ENCODE measurements around the gene PTPRF.

The PTPRF gene

GRCh38 chr1:43488165-43488564 lies 42.5 kb upstream of the PTPRF start:
- peaks cover 3% of the 10 kb centered on the region; the same call in 1 of the 2 replicates for H3K36me3 ChIP-seq (ENCODE audit: low read length)
- no peak overlapping the region for H3K4me3 ChIP-seq (ENCODE audit: insufficient read depth, low read length, poor library complexity, severe bottlenecking)
- TF ChIP-seq EZH2phosphoT487 (conservative IDR thresholded peaks at IDR 0.05; ENCODE audit: low read length) (no peak), CTCF (IDR thresholded peaks at IDR 0.05; ENCODE audit: insufficient read depth, low read length, poor library complexity, severe bottlenecking) (no peak)
- H2AFZ ChIP-seq (ENCODE audit: low read depth, low read length, severe bottlenecking): no peak overlapping the region
- H3K27me3 ChIP-seq (ENCODE audit: low read length): no peaks in the 10 kb centered on the region
- H3K4me2 ChIP-seq (ENCODE audit: low read depth, low read length, poor library complexity, severe bottlenecking): no peak overlapping the region
- H3K9ac ChIP-seq (ENCODE audit: low read length): no peak overlapping the region
- H4K20me1 ChIP-seq (ENCODE audit: low read depth, low read length): no peaks in the 10 kb centered on the region
- no peaks in the 10 kb centered on the region for H3K79me2 ChIP-seq (ENCODE audit: insufficient read depth, low read length)
- no peaks in the 10 kb centered on the region for H3F3A ChIP-seq (ENCODE audit: insufficient read depth)
- no peaks in the 10 kb centered on the region for H3K9me2 ChIP-seq (replicated peaks; ENCODE audit: insufficient read depth, low read length)
- peaks cover 7% of the 10 kb centered on the region; the same call in 1 of the 2 replicates for H3K9me3 ChIP-seq (ENCODE audit: insufficient read depth, low read length)
- H3K27ac ChIP-seq (ENCODE audit: low read depth, low read length): no peak overlapping the region

GRCh38 chr1:43491061-43491460 lies 39.6 kb upstream of the PTPRF start:
- Histone ChIP-seq H3K4me2 (ENCODE audit: low read depth, low read length, poor library complexity, severe bottlenecking) (no peak overlapping the region), H3K27ac (ENCODE audit: low read depth, low read length) (no peak overlapping the region), H3F3A (ENCODE audit: insufficient read depth) (no peaks in the 10 kb centered on the region), H3K79me2 (ENCODE audit: insufficient read depth, low read length) (no peaks in the 10 kb centered on the region), H3K36me3 (ENCODE audit: low read length) (peaks cover 3% of the 10 kb centered on the region; the same call in 1 of the 2 replicates), H3K4me3 (ENCODE audit: insufficient read depth, low read length, poor library complexity, severe bottlenecking) (no peak overlapping the region), H3K9me2 (replicated peaks; ENCODE audit: insufficient read depth, low read length) (no peaks in the 10 kb centered on the region), H3K27me3 (ENCODE audit: low read length) (no peaks in the 10 kb centered on the region), H3K9me3 (ENCODE audit: insufficient read depth, low read length) (peaks cover 7% of the 10 kb centered on the region; the same call in 1 of the 2 replicates), H3K9ac (ENCODE audit: low read length) (no peak overlapping the region), H4K20me1 (ENCODE audit: low read depth, low read length) (no peaks in the 10 kb centered on the region), H2AFZ (ENCODE audit: low read depth, low read length, severe bottlenecking) (no peak overlapping the region)
- TF ChIP-seq CTCF (IDR thresholded peaks at IDR 0.05; ENCODE audit: insufficient read depth, low read length, poor library complexity, severe bottlenecking): no peak
- no peak for TF ChIP-seq EZH2phosphoT487 (conservative IDR thresholded peaks at IDR 0.05; ENCODE audit: low read length)

GRCh38 chr1:43492826-43493225 lies 37.9 kb upstream of the PTPRF start:
- H3K9ac ChIP-seq (ENCODE audit: low read length): no peak overlapping the region
- peaks cover 3% of the 10 kb centered on the region; the same call in 1 of the 2 replicates for H3K36me3 ChIP-seq (ENCODE audit: low read length)
- no peak overlapping the region for H2AFZ ChIP-seq (ENCODE audit: low read depth, low read length, severe bottlenecking)
- H3K4me2 ChIP-seq (ENCODE audit: low read depth, low read length, poor library complexity, severe bottlenecking): no peak overlapping the region
- H4K20me1 ChIP-seq (ENCODE audit: low read depth, low read length): no peaks in the 10 kb centered on the region
- no peaks in the 10 kb centered on the region for H3K27me3 ChIP-seq (ENCODE audit: low read length)
- peaks cover 5% of the 10 kb centered on the region; the same call in 1 of the 2 replicates for H3K9me3 ChIP-seq (ENCODE audit: insufficient read depth, low read length)
- H3K27ac ChIP-seq (ENCODE audit: low read depth, low read length): no peak overlapping the region
- no peaks in the 10 kb centered on the region for H3F3A ChIP-seq (ENCODE audit: insufficient read depth)
- TF ChIP-seq EZH2phosphoT487 (conservative IDR thresholded peaks at IDR 0.05; ENCODE audit: low read length) (no peak), CTCF (IDR thresholded peaks at IDR 0.05; ENCODE audit: insufficient read depth, low read length, poor library complexity, severe bottlenecking) (no peak)
- H3K79me2 ChIP-seq (ENCODE audit: insufficient read depth, low read length): no peaks in the 10 kb centered on the region
- no peak overlapping the region for H3K4me3 ChIP-seq (ENCODE audit: insufficient read depth, low read length, poor library complexity, severe bottlenecking)
- no peaks in the 10 kb centered on the region for H3K9me2 ChIP-seq (replicated peaks; ENCODE audit: insufficient read depth, low read length)
